ENCODE data around the gene CLK2.
"Not testable (repeated sequence)": the region's sequence is repeated elsewhere in the genome, so short reads cannot be mapped to it uniquely, and the experiment has no call there.

Gene CLK2

GRCh38 chr1:155228096-155228427 is 45.2 kb downstream of the CLK2 start:
- no peak for DNase-seq
- TF ChIP-seq GATA1 (IDR thresholded peaks at IDR 0.05; ENCODE audit: low read depth, low read length) (no peak), POLR2A (IDR thresholded peaks at IDR 0.05; ENCODE audit: low read length) (no peak)

- DNase-seq: peak; percentile 99
- peak; percentile 96 for TF ChIP-seq POLR2A (IDR thresholded peaks at IDR 0.05; ENCODE audit: low read length)
- no peak for TF ChIP-seq GATA1 (IDR thresholded peaks at IDR 0.05; ENCODE audit: low read depth, low read length)
Measured at GRCh38 chr1:155227261-155228095, 45.8 kb downstream of the CLK2 start.

DNA sequence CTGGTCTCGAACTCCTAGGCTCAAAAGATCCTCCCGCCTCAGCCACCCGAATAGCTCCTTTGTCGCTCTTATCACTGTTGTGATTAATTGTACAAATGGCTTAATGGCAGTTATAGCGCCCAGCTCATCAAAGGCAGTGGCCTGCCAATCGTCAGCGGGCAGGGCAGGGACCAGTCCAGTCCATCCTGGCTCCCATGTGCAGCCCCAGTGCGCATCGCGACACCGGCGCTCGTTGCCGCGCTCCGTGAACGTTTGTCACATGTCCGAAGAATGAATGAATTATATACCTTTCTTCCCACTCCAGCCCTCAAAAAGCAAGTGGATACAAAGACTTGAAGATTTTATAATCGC is 46.4 kb downstream of the CLK2 start:
- TF ChIP-seq POLR2A (IDR thresholded peaks at IDR 0.05; ENCODE audit: low read length) (no peak), GATA1 (IDR thresholded peaks at IDR 0.05; ENCODE audit: low read depth, low read length) (no peak)
- DNase-seq: peak; percentile 81 to 84

DNA sequence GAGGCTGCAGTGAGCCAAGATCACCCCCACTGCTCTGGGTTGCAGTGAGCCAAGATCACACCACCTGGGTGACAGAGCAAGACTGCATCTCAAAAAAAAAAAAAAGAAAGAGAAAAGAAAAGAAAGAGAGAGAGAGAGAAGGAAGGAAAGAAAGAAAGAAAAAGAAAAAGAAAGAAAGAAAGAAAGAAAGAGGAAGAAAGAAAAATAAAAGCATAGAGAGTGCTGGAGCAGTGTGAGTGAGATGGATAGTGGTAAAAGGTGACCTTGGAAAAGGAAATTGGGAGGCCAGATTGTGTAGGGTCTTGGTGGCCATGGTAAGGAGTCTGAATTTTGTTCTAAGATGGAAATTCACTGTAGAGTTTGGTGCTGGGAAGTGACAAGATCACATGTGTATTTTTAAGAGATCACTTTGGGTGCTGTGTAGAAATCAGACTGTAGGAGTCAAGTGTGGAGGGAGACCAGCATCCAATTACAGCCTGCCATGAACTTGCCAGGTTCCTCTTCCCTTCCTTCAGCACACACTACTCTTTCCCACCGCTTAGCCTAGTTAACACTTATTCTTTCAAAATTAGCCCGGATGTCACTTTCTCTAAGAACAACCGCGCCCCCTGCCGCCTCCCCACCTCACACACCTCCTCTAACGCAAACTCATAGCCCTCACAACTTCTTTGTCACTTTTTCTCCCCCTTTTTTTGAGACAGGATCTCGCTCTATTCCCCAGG is 47.0 kb downstream of the CLK2 start:
- no peak for TF ChIP-seq POLR2A (IDR thresholded peaks at IDR 0.05; ENCODE audit: low read length)
- TF ChIP-seq GATA1 (IDR thresholded peaks at IDR 0.05; ENCODE audit: low read depth, low read length): no peak
- DNase-seq: peak; percentile 86 to 89

DNA sequence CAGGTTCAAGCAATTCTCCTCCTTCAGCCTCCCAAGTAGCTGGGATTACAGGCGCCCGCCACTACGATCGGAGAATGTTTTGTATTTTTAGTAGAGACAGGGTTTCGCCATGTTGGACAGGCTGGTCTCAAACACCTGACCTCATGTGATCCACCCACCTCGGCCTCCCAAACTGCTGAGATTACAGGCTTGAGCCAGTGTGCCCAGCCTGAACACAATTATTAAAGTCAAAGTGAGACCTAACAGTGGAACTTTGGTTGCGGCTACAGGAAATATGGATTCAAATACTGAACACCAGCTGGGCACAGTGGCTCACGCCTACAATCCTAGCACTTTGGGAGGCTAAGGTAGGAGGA is 47.9 kb downstream of the CLK2 start:
- not testable (repeated sequence) for DNase-seq

GRCh38 chr1:155223047-155223446 is 50.3 kb downstream of the CLK2 start:
- TF ChIP-seq POLR2A (IDR thresholded peaks at IDR 0.05; ENCODE audit: low read length): no peak
- no peak for DNase-seq

GRCh38 chr1:155220211-155220965 is 52.9 kb downstream of the CLK2 start:
- DNase-seq: not testable (repeated sequence)

- peak; percentile 48 to 51 for DNase-seq
- TF ChIP-seq POLR2A (IDR thresholded peaks at IDR 0.05; ENCODE audit: low read length): no peak
- no peak for TF ChIP-seq GATA1 (IDR thresholded peaks at IDR 0.05; ENCODE audit: low read depth, low read length)
Measured at GRCh38 chr1:155219592-155220031, 53.7 kb downstream of the CLK2 start.

- TF ChIP-seq GATA1 (IDR thresholded peaks at IDR 0.05; ENCODE audit: low read depth, low read length) (no peak), POLR2A (IDR thresholded peaks at IDR 0.05; ENCODE audit: low read length) (no peak)
- peak; percentile 58 to 63 for DNase-seq
Measured at GRCh38 chr1:155218854-155219591, 54.3 kb downstream of the CLK2 start.

DNA sequence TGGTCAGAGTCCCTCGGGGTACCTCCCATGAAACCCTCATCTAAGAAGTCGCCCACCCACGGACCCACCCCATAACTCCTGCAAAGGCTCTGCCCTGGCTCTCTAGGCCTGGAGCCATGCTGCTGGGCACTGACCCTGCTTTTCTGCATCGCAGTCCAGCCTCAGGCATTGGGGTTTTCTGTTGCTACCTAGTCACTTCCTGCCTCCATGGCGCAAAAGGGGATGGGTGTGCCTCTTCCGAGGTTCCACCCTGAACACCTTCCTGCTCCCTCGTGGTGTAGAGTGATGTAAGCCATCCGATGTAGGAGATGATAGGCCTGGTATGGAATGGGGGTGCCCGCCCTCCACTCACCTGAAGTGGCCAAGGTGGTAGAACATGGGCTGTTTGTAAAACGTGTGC is 58.6 kb downstream of the CLK2 start:
- not testable (repeated sequence) for DNase-seq

All from erythroblast (primary cell).